ENCODE results near the gene ARRB1.

- TF ChIP-seq, protein P1, sequence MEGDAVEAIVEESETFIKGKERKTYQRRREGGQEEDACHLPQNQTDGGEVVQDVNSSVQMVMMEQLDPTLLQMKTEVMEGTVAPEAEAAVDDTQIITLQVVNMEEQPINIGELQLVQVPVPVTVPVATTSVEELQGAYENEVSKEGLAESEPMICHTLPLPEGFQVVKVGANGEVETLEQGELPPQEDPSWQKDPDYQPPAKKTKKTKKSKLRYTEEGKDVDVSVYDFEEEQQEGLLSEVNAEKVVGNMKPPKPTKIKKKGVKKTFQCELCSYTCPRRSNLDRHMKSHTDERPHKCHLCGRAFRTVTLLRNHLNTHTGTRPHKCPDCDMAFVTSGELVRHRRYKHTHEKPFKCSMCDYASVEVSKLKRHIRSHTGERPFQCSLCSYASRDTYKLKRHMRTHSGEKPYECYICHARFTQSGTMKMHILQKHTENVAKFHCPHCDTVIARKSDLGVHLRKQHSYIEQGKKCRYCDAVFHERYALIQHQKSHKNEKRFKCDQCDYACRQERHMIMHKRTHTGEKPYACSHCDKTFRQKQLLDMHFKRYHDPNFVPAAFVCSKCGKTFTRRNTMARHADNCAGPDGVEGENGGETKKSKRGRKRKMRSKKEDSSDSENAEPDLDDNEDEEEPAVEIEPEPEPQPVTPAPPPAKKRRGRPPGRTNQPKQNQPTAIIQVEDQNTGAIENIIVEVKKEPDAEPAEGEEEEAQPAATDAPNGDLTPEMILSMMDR (IDR thresholded peaks at IDR 0.05; ENCODE audit: low read length) = no peak
- no peak for TF ChIP-seq EZH2 (optimal IDR thresholded peaks at IDR 0.05; ENCODE audit: low read depth, low read length)
These were observed 37.8 kb upstream of the ARRB1 start for GRCh38 chr11:75389276-75389605.
